Keratinocyte (primary cell): ENCODE results near the gene ATP6V0D1. TPM values are rescaled to one million over a fixed set of nuclear protein-coding genes. Genes with fewer than 3 reads are reported as not detected.

Experiments used
- DNase-seq: peaks from one replicate; pipeline ENCODE4 v3.0.0-alpha.2; 2011; ENCODE audit warnings: low read depth, missing footprints, low spot score
- FAIRE-seq: peaks from 2 replicates; lab custom pipeline; 2011; peaks lifted over from hg19 to GRCh38; lab: Jason Lieb, UNC
- H2AFZ ChIP-seq: 2 replicates; pipeline ENCODE4 v1.6.0; 2012; ENCODE audit warnings: low read length, control low read depth, inconsistent platforms; ENCODE audit not compliant: control insufficient read depth
- H3K27ac ChIP-seq: 2 replicates; pipeline ENCODE4 v1.5.1; 2011; ENCODE audit warnings: low read length; ENCODE audit not compliant: control insufficient read depth, insufficient read depth
- H3K27me3 ChIP-seq: 3 replicates; pipeline ENCODE4 v1.6.0; 2011; ENCODE audit warnings: low read length; ENCODE audit not compliant: control insufficient read depth, insufficient read depth; ENCODE audit errors: extremely low read depth
- H3K36me3 ChIP-seq, 2 experiments: 2 replicates in 1 of 2; 3 replicates in 1 of 2; pipeline ENCODE4 v1.5.1; 2011; ENCODE audit warnings: low read length in 2 of 2, mild to moderate bottlenecking in 1 of 2; ENCODE audit not compliant: control insufficient read depth in 2 of 2, insufficient read depth in 2 of 2; ENCODE audit errors: extremely low read depth in 1 of 2
- H3K4me1 ChIP-seq: 3 replicates; pipeline ENCODE4 v1.5.1; 2011; ENCODE audit warnings: low read length; ENCODE audit not compliant: control insufficient read depth, insufficient read depth; ENCODE audit errors: extremely low read depth
- H3K4me2 ChIP-seq: 3 replicates; pipeline ENCODE4 v1.6.0; 2011; ENCODE audit warnings: low read depth, low read length; ENCODE audit not compliant: control insufficient read depth, insufficient read depth; ENCODE audit errors: extremely low read depth
- H3K4me3 ChIP-seq, 3 experiments: fragments of 200-600 bp in 1 of 3; sonication (generic) in 1 of 3; 2 replicates in 2 of 3; 3 replicates in 1 of 3; pipeline ENCODE4 v1.5.1; 2011 to 2016; ENCODE audit warnings: low read length in 3 of 3, mild to moderate bottlenecking in 3 of 3, control low read depth in 2 of 3, inconsistent platforms in 1 of 3, low read depth in 1 of 3, mixed read lengths in 1 of 3, mixed run types in 1 of 3, moderate library complexity in 1 of 3; ENCODE audit not compliant: control insufficient read depth in 2 of 3, insufficient read depth in 2 of 3; ENCODE audit errors: extremely low read depth in 1 of 3
- H3K79me2 ChIP-seq: 2 replicates; pipeline ENCODE4 v1.6.0; 2012; ENCODE audit warnings: low read length; ENCODE audit not compliant: control insufficient read depth, insufficient read depth
- H3K9ac ChIP-seq: 3 replicates; pipeline ENCODE4 v1.6.0; 2011; ENCODE audit warnings: low read length; ENCODE audit not compliant: control insufficient read depth, insufficient read depth; ENCODE audit errors: extremely low read depth
- H3K9me1 ChIP-seq: 3 replicates; pipeline ENCODE4 v1.6.0; 2011; ENCODE audit warnings: low read length; ENCODE audit not compliant: control insufficient read depth, insufficient read depth; ENCODE audit errors: extremely low read depth
- H3K9me3 ChIP-seq: 2 replicates; pipeline ENCODE4 v1.5.1; 2012; ENCODE audit warnings: low read depth, low read length; ENCODE audit not compliant: control insufficient read depth
- H4K20me1 ChIP-seq: 3 replicates; pipeline ENCODE4 v1.6.0; 2011; ENCODE audit warnings: low read length; ENCODE audit not compliant: control insufficient read depth, insufficient read depth; ENCODE audit errors: extremely low read depth
- EZH2 ChIP-seq: IDR thresholded peaks from one replicate; pipeline ENCODE4 v1.6.1; 2012; ENCODE audit warnings: inconsistent platforms, mild to moderate bottlenecking, low read length, moderate library complexity
- dilution Hi-C: fragments of 300-500 bp; cut with MboI; formaldehyde crosslinking; loops from one replicate; pipeline ENCODE4 v1.7.0; 2020; ENCODE audit warnings: low sequenced_read_pairs; ENCODE audit not compliant: extremely low pct_ligation_motif_present
- polyA plus RNA-seq, 5 experiments: library from polyadenylated mRNA; depleted of rRNA in 3 of 5; stranded (reverse) in 3 of 5; stranded (forward) in 1 of 5; unstranded in 1 of 5; fragments of >200 nt; gene quantifications; 1 replicate in 1 of 5; 2 replicates in 3 of 5; 3 replicates in 1 of 5; pipeline versions ENCODE4 v1.2.1 to v1.2.3, GENCODE V29; 2011 to 2012; ENCODE audit warnings: missing spikeins in 2 of 5, low read depth in 1 of 5, low replicate concordance in 1 of 5
- TF ChIP-seq, protein P1 (sequence below), 3 experiments: IDR thresholded peaks in 1 of 3; conservative IDR thresholded peaks in 1 of 3; optimal IDR thresholded peaks in 1 of 3; 2 replicates in 2 of 3; 3 replicates in 1 of 3; pipeline versions ENCODE3 to v1.5.1; 2011; ENCODE audit warnings: low read length in 3 of 3, mild to moderate bottlenecking in 3 of 3, moderate library complexity in 2 of 3, control low read depth in 1 of 3, inconsistent platforms in 1 of 3; ENCODE audit not compliant: insufficient read depth in 2 of 3; ENCODE audit errors: extremely low read depth in 1 of 3

ATP6V0D1 gene
- polyA plus RNA-seq, 1 donor (not counting 4 experiments of a cell fraction or from before 2014, with no cell fraction given) = 97.1 TPM

GRCh38 chr16:67454852-67455251 lies 26.1 kb downstream of the ATP6V0D1 start:
- H3K27ac ChIP-seq = no peak overlapping the region
- H3K9ac ChIP-seq = no peak overlapping the region
- H3K9me1 ChIP-seq = peaks cover 4% of the 10 kb centered on the region
- H4K20me1 ChIP-seq = peaks cover 16% of the 10 kb centered on the region
- no peak overlapping the region for H3K4me2 ChIP-seq
- no peak overlapping the region for H2AFZ ChIP-seq
- dilution Hi-C loops = no loop called here
- peaks cover 5 to 19% of the 10 kb centered on the region in 2 experiments for H3K36me3 ChIP-seq
- DNase-seq (no peak), FAIRE-seq (no peak)
- H3K4me1 ChIP-seq = peaks cover 12% of the 10 kb centered on the region
- H3K9me3 ChIP-seq = no peaks in the 10 kb centered on the region
- H3K79me2 ChIP-seq = peaks cover 2% of the 10 kb centered on the region
- no peaks in the 10 kb centered on the region for H3K27me3 ChIP-seq
- H3K4me3 ChIP-seq = no peak overlapping the region
- TF ChIP-seq, protein P1, sequence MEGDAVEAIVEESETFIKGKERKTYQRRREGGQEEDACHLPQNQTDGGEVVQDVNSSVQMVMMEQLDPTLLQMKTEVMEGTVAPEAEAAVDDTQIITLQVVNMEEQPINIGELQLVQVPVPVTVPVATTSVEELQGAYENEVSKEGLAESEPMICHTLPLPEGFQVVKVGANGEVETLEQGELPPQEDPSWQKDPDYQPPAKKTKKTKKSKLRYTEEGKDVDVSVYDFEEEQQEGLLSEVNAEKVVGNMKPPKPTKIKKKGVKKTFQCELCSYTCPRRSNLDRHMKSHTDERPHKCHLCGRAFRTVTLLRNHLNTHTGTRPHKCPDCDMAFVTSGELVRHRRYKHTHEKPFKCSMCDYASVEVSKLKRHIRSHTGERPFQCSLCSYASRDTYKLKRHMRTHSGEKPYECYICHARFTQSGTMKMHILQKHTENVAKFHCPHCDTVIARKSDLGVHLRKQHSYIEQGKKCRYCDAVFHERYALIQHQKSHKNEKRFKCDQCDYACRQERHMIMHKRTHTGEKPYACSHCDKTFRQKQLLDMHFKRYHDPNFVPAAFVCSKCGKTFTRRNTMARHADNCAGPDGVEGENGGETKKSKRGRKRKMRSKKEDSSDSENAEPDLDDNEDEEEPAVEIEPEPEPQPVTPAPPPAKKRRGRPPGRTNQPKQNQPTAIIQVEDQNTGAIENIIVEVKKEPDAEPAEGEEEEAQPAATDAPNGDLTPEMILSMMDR (optimal IDR thresholded peaks at IDR 0.05 in 1 of 3, IDR thresholded peaks at IDR 0.05 in 1 of 3, conservative IDR thresholded peaks at IDR 0.05 in 1 of 3; ENCODE audit: extremely low read depth in 1 of 3, insufficient read depth in 2 of 3, low read length in 3 of 3) = no peak
- no peak for TF ChIP-seq EZH2

DNA sequence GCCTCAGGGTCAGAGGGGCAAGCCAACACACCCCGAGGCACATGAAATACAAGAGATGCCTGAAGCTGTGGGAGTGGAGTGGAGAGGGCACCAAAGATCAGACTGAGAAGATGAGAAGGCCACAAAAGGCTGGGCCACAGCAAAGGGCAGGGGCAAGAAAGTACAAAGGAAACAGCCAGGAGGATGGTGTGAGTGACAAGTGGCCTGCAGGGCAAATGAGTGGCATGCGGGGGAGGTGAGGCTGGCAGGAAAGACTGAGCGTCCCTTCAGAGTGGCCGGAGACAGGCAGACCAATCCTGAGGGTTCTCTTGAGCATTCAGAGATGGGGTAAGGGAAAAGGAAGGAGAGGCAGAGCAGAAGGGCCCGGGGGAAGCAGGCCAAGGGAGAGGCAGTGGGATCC lies 26.9 kb downstream of the ATP6V0D1 start:
- TF ChIP-seq, protein P1 (optimal IDR thresholded peaks at IDR 0.05 in 1 of 3, IDR thresholded peaks at IDR 0.05 in 1 of 3, conservative IDR thresholded peaks at IDR 0.05 in 1 of 3; ENCODE audit: extremely low read depth in 1 of 3, insufficient read depth in 2 of 3, low read length in 3 of 3) = no peak
- no peak for TF ChIP-seq EZH2
- no peak overlapping the region for H2AFZ ChIP-seq
- H3K36me3 ChIP-seq = peaks cover 5 to 21% of the 10 kb centered on the region in 2 experiments

More for the DNA sequence above, 26.9 kb downstream of the ATP6V0D1 start:
- dilution Hi-C loops = no loop called here
- no peak overlapping the region for H3K27ac ChIP-seq
- no peak overlapping the region for H3K4me3 ChIP-seq
- FAIRE-seq (no peak), DNase-seq (no peak)
- peaks cover 12% of the 10 kb centered on the region for H3K4me1 ChIP-seq
- H3K9ac ChIP-seq = no peak overlapping the region
- peaks cover 21% of the 10 kb centered on the region for H4K20me1 ChIP-seq
- peaks cover under 1% of the 10 kb centered on the region for H3K9me1 ChIP-seq
- no peaks in the 10 kb centered on the region for H3K27me3 ChIP-seq
- no peak overlapping the region for H3K4me2 ChIP-seq
- peaks cover 2% of the 10 kb centered on the region for H3K79me2 ChIP-seq
- H3K9me3 ChIP-seq = no peaks in the 10 kb centered on the region
